ENCODE results near the gene PCNT.

The PCNT gene

GRCh38 chr21:46452710-46453109 lies 128.8 kb downstream of the PCNT start:
- TF ChIP-seq EZH2phosphoT487 (IDR thresholded peaks at IDR 0.05; ENCODE audit: low read depth) (no peak), CTCF (IDR thresholded peaks at IDR 0.05; ENCODE audit: low read depth, low read length) (no peak)
- H3K4me2 ChIP-seq (ENCODE audit: low read length): no peak overlapping the region
- no peaks in the 10 kb centered on the region for H3K27me3 ChIP-seq (ENCODE audit: low read depth, low read length)
- no peaks in the 10 kb centered on the region for H3K9me3 ChIP-seq (ENCODE audit: insufficient read depth, low read length)
- H3K9ac ChIP-seq (ENCODE audit: low read length): no peak overlapping the region
- peaks cover 14% of the 10 kb centered on the region for H3K4me1 ChIP-seq (ENCODE audit: low read length)
- H2AFZ ChIP-seq (ENCODE audit: low read depth, low read length): no peak overlapping the region
- H3K79me2 ChIP-seq (ENCODE audit: low read length): peaks cover 22% of the 10 kb centered on the region
- H3K36me3 ChIP-seq (replicated peaks; ENCODE audit: low read depth, low read length): peaks cover 18% of the 10 kb centered on the region
- no peak overlapping the region for H3K27ac ChIP-seq (ENCODE audit: low read length)
- H3K4me3 ChIP-seq (ENCODE audit: low read length): no peak overlapping the region
- no peaks in the 10 kb centered on the region for H4K20me1 ChIP-seq (ENCODE audit: insufficient read depth, low read length)

- H3K4me3 ChIP-seq (ENCODE audit: low read length): no peak overlapping the region
- H3K4me2 ChIP-seq (ENCODE audit: low read length): no peak overlapping the region
- no peaks in the 10 kb centered on the region for H4K20me1 ChIP-seq (ENCODE audit: insufficient read depth, low read length)
- H3K79me2 ChIP-seq (ENCODE audit: low read length): peaks cover 30% of the 10 kb centered on the region
- no peak overlapping the region for H2AFZ ChIP-seq (ENCODE audit: low read depth, low read length)
- H3K27ac ChIP-seq (ENCODE audit: low read length): no peak overlapping the region
- H3K9ac ChIP-seq (ENCODE audit: low read length): no peak overlapping the region
- no peaks in the 10 kb centered on the region for H3K9me3 ChIP-seq (ENCODE audit: insufficient read depth, low read length)
- peaks cover 10% of the 10 kb centered on the region for H3K4me1 ChIP-seq (ENCODE audit: low read length)
- no peak for TF ChIP-seq CTCF (IDR thresholded peaks at IDR 0.05; ENCODE audit: low read depth, low read length)
- TF ChIP-seq EZH2phosphoT487 (IDR thresholded peaks at IDR 0.05; ENCODE audit: low read depth): no peak
- H3K27me3 ChIP-seq (ENCODE audit: low read depth, low read length): no peaks in the 10 kb centered on the region
- H3K36me3 ChIP-seq (replicated peaks; ENCODE audit: low read depth, low read length): peaks cover 18% of the 10 kb centered on the region
Measured at GRCh38 chr21:46454142-46454541, 130.2 kb downstream of the PCNT start.

- H3K4me3 ChIP-seq (ENCODE audit: low read length): no peak overlapping the region
- H3K27ac ChIP-seq (ENCODE audit: low read length): no peak overlapping the region
- no peak overlapping the region for H3K4me2 ChIP-seq (ENCODE audit: low read length)
- peaks cover 18% of the 10 kb centered on the region for H3K36me3 ChIP-seq (replicated peaks; ENCODE audit: low read depth, low read length)
- H3K9me3 ChIP-seq (ENCODE audit: insufficient read depth, low read length): no peaks in the 10 kb centered on the region
- peaks cover 34% of the 10 kb centered on the region for H3K79me2 ChIP-seq (ENCODE audit: low read length)
- H3K4me1 ChIP-seq (ENCODE audit: low read length): peaks cover 12% of the 10 kb centered on the region
- H3K9ac ChIP-seq (ENCODE audit: low read length): no peak overlapping the region
- TF ChIP-seq EZH2phosphoT487 (IDR thresholded peaks at IDR 0.05; ENCODE audit: low read depth) (no peak), CTCF (IDR thresholded peaks at IDR 0.05; ENCODE audit: low read depth, low read length) (no peak)
- no peaks in the 10 kb centered on the region for H3K27me3 ChIP-seq (ENCODE audit: low read depth, low read length)
- no peaks in the 10 kb centered on the region for H4K20me1 ChIP-seq (ENCODE audit: insufficient read depth, low read length)
- H2AFZ ChIP-seq (ENCODE audit: low read depth, low read length): no peak overlapping the region
Measured at GRCh38 chr21:46454634-46455390, 130.9 kb downstream of the PCNT start.

- TF ChIP-seq CTCF (IDR thresholded peaks at IDR 0.05; ENCODE audit: low read depth, low read length): no peak
- TF ChIP-seq EZH2phosphoT487 (IDR thresholded peaks at IDR 0.05; ENCODE audit: low read depth): no peak
- Histone ChIP-seq H3K27ac (ENCODE audit: low read length) (no peak overlapping the region), H3K36me3 (replicated peaks; ENCODE audit: low read depth, low read length) (peaks cover 18% of the 10 kb centered on the region)
Measured at GRCh38 chr21:46455575-46456385, 131.8 kb downstream of the PCNT start.

More at GRCh38 chr21:46455575-46456385, 131.8 kb downstream of the PCNT start:
- Histone ChIP-seq H3K9me3 (ENCODE audit: insufficient read depth, low read length) (no peaks in the 10 kb centered on the region), H3K4me2 (ENCODE audit: low read length) (no peak overlapping the region), H3K27me3 (ENCODE audit: low read depth, low read length) (no peaks in the 10 kb centered on the region), H3K4me1 (ENCODE audit: low read length) (peaks cover 15% of the 10 kb centered on the region), H3K4me3 (ENCODE audit: low read length) (no peak overlapping the region), H3K79me2 (ENCODE audit: low read length) (peaks cover 41% of the 10 kb centered on the region), H3K9ac (ENCODE audit: low read length) (no peak overlapping the region), H2AFZ (ENCODE audit: low read depth, low read length) (no peak overlapping the region), H4K20me1 (ENCODE audit: insufficient read depth, low read length) (no peaks in the 10 kb centered on the region)

Measured in OCI-LY3 (cell line).